HepG2 (cell line): Measurements from ENCODE around the gene PKN2. TPM values are rescaled to one million over a fixed set of nuclear protein-coding genes. Genes with fewer than 3 reads are reported as not detected.
A peak's percentile ranks its signal among the peaks of the same experiment; 100 is the strongest.

Source experiments
- ARID3A ChIP-seq: IDR thresholded peaks from 2 replicates; pipeline ENCODE4 v1.6.1; 2012; ENCODE audit warnings: low read depth, low read length, improper control_type of control experiment
- ATF7 ChIP-seq, 2 experiments: fragments of 450-650 bp in 1 of 2; sonication (generic) in 1 of 2; formaldehyde crosslinking in 1 of 2; IDR thresholded peaks; 2 replicates each; pipeline versions ENCODE4 v1.4.0 to v1.6.1; 2016 to 2020; ENCODE audit warnings: antibody characterized with exemption in 1 of 2, mild to moderate bottlenecking in 1 of 2, missing genetic modification reagents in 1 of 2
- CBFB ChIP-seq: sonication (generic); formaldehyde crosslinking; IDR thresholded peaks from 2 replicates; pipeline ENCODE4 v1.4.0; 2020; ENCODE audit warnings: missing genetic modification reagents
- CREB1 ChIP-seq, 2 experiments: fragments of 450-650 bp in 1 of 2; IDR thresholded peaks; 2 replicates each; pipeline ENCODE4 v1.6.1; 2016 to 2017; ENCODE audit warnings: control low read depth in 1 of 2, mild to moderate bottlenecking in 1 of 2, missing compliant biosample characterization in 1 of 2, missing genetic modification characterization in 1 of 2
- CTCF ChIP-seq: sonication (generic); formaldehyde crosslinking; IDR thresholded peaks from 2 replicates; pipeline ENCODE4 v1.5.0; 2020; ENCODE audit warnings: mild to moderate bottlenecking, missing genetic modification reagents, moderate library complexity
- HNF1A ChIP-seq, 2 experiments: sonication (generic) in 1 of 2; formaldehyde crosslinking in 1 of 2; IDR thresholded peaks; 2 replicates each; pipeline versions ENCODE4 v1.4.0 to v1.6.1; 2016 to 2020; ENCODE audit warnings: borderline replicate concordance in 1 of 2, low read depth in 1 of 2, mild to moderate bottlenecking in 1 of 2, missing genetic modification reagents in 1 of 2
- HNRNPLL ChIP-seq: fragments of 200-400 bp; formaldehyde crosslinking; IDR thresholded peaks from 2 replicates; pipeline ENCODE4 v1.6.1; 2017; ENCODE audit warnings: mild to moderate bottlenecking, low read depth, low read length; ENCODE audit not compliant: poor library complexity, severe bottlenecking
- MAFF ChIP-seq: IDR thresholded peaks from 2 replicates; pipeline ENCODE4 v1.6.1; 2011; ENCODE audit warnings: low read depth, low read length, improper control_type of control experiment
- MED13 ChIP-seq: sonication (generic); formaldehyde crosslinking; IDR thresholded peaks from 2 replicates; pipeline ENCODE4 v1.5.0; 2020; ENCODE audit warnings: missing genetic modification reagents
- RAD21 ChIP-seq: fragments of 450-650 bp; formaldehyde crosslinking; IDR thresholded peaks from 2 replicates; pipeline ENCODE4 v1.5.0; 2020; ENCODE audit warnings: mild to moderate bottlenecking
- STAG1 ChIP-seq: sonication (generic); formaldehyde crosslinking; IDR thresholded peaks from 2 replicates; pipeline ENCODE4 v1.4.0; 2020; ENCODE audit warnings: missing genetic modification reagents
- ZNF253 ChIP-seq: sonication (generic); formaldehyde crosslinking; IDR thresholded peaks from 2 replicates; pipeline ENCODE4 v1.8.0; 2022; ENCODE audit warnings: mild to moderate bottlenecking, missing genetic modification reagents, borderline replicate concordance
- ZNF263 ChIP-seq: sonication (generic); formaldehyde crosslinking; IDR thresholded peaks from 2 replicates; pipeline ENCODE4 v1.4.0; 2020; ENCODE audit warnings: missing genetic modification reagents
- ZNF317 ChIP-seq: sonication (generic); formaldehyde crosslinking; IDR thresholded peaks from 2 replicates; pipeline ENCODE4 v1.5.0; 2020; ENCODE audit warnings: mild to moderate bottlenecking, missing genetic modification reagents
- ZNF546 ChIP-seq: sonication (generic); formaldehyde crosslinking; conservative IDR thresholded peaks from 2 replicates; pipeline ENCODE4 v1.8.1; 2023; ENCODE audit warnings: mild to moderate bottlenecking, missing genetic modification reagents
- polyA plus RNA-seq, 8 experiments: library from polyadenylated mRNA; depleted of rRNA in 3 of 8; stranded (reverse) in 7 of 8; unstranded in 1 of 8; fragments of >200 nt; fragmentation: Illumina TruSeq in 4 of 8; extraction: Trizol in 4 of 8; gene quantifications; 2 replicates each; pipeline versions ENCODE4 v1.2.1 to v1.2.3, GENCODE V29; 2011 to 2016; ENCODE audit warnings: low read depth in 4 of 8, missing spikeins in 1 of 8, mixed read lengths in 1 of 8; ENCODE audit not compliant: insufficient read depth in 1 of 8
- total RNA-seq, 5 experiments: library from RNA; depleted of rRNA; stranded (reverse); fragments of >200 nt; fragmentation: Illumina TruSeq; extraction: Trizol; gene quantifications; 2 replicates each; pipeline ENCODE4 v1.2.3, GENCODE V29; 2016; ENCODE audit warnings: low read depth in 1 of 5
- TF ChIP-seq, protein P1 (sequence below): sonication (generic); formaldehyde crosslinking; IDR thresholded peaks from 2 replicates; pipeline ENCODE4 v1.8.0; 2022; ENCODE audit warnings: missing genetic modification reagents, mild to moderate bottlenecking, inconsistent platforms, borderline replicate concordance
- TF ChIP-seq, protein P2 (sequence below): sonication (generic); formaldehyde crosslinking; IDR thresholded peaks from 2 replicates; pipeline ENCODE4 v1.8.1; 2023; ENCODE audit warnings: missing genetic modification reagents, mild to moderate bottlenecking, borderline replicate concordance

Gene PKN2
- total and polyA plus RNA-seq, 2 of the 13 experiments (the other 11 are each of a cell fraction or from before 2014, with no cell fraction given): 17.0 to 29.4 TPM

GRCh38 chr1:88800382-88801051 lies 116.4 kb downstream of the PKN2 start (continued):
- TF ChIP-seq CREB1 (IDR thresholded peaks at IDR 0.05): 0 out of 2 replicates have a peak, but pooled peaks have one; percentile 13
- TF ChIP-seq CREB1 (CRISPR knock-in tag; IDR thresholded peaks at IDR 0.05): no peak
- no peak for TF ChIP-seq ZNF546
- TF ChIP-seq, protein P1, sequence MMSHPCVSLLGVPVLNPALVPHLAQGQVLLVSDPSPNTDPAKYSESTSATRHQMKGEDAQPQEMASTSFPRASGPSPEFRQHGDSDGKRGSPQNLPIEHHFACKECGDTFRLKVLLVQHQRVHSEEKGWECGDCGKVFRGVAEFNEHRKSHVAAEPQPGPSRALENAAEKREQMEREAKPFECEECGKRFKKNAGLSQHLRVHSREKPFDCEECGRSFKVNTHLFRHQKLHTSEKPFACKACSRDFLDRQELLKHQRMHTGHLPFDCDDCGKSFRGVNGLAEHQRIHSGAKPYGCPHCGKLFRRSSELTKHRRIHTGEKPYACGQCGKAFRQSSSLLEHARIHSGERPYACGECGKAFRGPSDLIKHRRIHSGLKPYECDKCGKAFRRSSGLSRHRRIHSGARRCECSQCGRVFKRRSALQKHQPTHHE: no peak
- TF ChIP-seq ZNF253 (CRISPR knock-in tag): no peak
- 0 out of 2 replicates have a peak, but pooled peaks have one; percentile 44 for TF ChIP-seq ZNF317 (CRISPR knock-in tag)
- no peak for TF ChIP-seq MAFF
- peak; percentile 68 for TF ChIP-seq CTCF
- TF ChIP-seq ATF7 (IDR thresholded peaks at IDR 0.05): peak; percentile 30; the same call in 1 of the 2 replicates
- no peak for TF ChIP-seq ATF7 (CRISPR knock-in tag; IDR thresholded peaks at IDR 0.05)
- no peak for TF ChIP-seq HNF1A (IDR thresholded peaks at IDR 0.05; ENCODE audit: low read depth)
- TF ChIP-seq HNF1A (CRISPR knock-in tag; IDR thresholded peaks at IDR 0.05; ENCODE audit: borderline replicate concordance): no peak
- TF ChIP-seq STAG1 (CRISPR knock-in tag): peak; percentile 30; the same call in 1 of the 2 replicates
- no peak for TF ChIP-seq MED13 (CRISPR knock-in tag)
- TF ChIP-seq ARID3A: no peak
- TF ChIP-seq CBFB: no peak
- TF ChIP-seq RAD21: no peak
- TF ChIP-seq HNRNPLL: no peak
- TF ChIP-seq, protein P2, sequence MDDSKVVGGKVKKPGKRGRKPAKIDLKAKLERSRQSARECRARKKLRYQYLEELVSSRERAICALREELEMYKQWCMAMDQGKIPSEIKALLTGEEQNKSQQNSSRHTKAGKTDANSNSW: no peak
- no peak for TF ChIP-seq ZNF263 (CRISPR knock-in tag)
